K562 (cell line): ENCODE data around the gene IGF2R. TPM values are rescaled to one million over a fixed set of nuclear protein-coding genes. Genes with fewer than 3 reads are reported as not detected.

Experiments used
- ATAC-seq: fragments of 200-7000 bp; cut with Tn5 transposase; 3 replicates; pipeline ENCODE4 v1.9.1; 2020; ENCODE audit warnings: moderate library complexity
- BruUV-seq: library from RNA; stranded (reverse); fragments of 400-500 nt; replicated peaks from 2 replicates; lab custom pipeline; 2021; lab: Mats Ljungman, UMichigan
- CTCF ChIA-PET: fragments of 300-600 bp; formaldehyde crosslinking; extraction: SDS; loops from one replicate; lab custom pipeline; 2021; ENCODE audit warnings: low intra/inter-chr PET ratio; lab: Yijun Ruan, JAX
- POLR2A ChIA-PET: fragments of 300-600, 350-650 bp; sonication (Branson Sonifier 250); formaldehyde crosslinking; extraction: SDS; loops from one replicate; lab custom pipeline; 2021; ENCODE audit warnings: antibody characterized with exemption, inconsistent platforms; lab: Yijun Ruan, JAX
- DNase-seq, 4 experiments: peaks; one replicate each; pipeline versions ENCODE4 v3.0.0 to v3.0.0-alpha.2; 2011 to 2018; ENCODE audit warnings: low spot score in 3 of 4, mixed read lengths in 3 of 4; ENCODE audit errors: extremely low read depth in 1 of 4
- FAIRE-seq: peaks from 2 replicates; lab custom pipeline; 2011; peaks lifted over from hg19 to GRCh38; lab: Jason Lieb, UNC
- H2AFZ ChIP-seq: 2 replicates; pipeline ENCODE4 v1.6.0; 2011; ENCODE audit warnings: low read depth, low read length, control low read depth, inconsistent platforms
- H3K27ac ChIP-seq: fragments of 200-600 bp; 3 replicates; pipeline ENCODE4 v1.8.0; 2011; ENCODE audit warnings: low read depth, mild to moderate bottlenecking, control low read depth, inconsistent platforms, low read length, moderate library complexity, mixed read lengths; ENCODE audit errors: extremely low read depth
- H3K27me3 ChIP-seq, 2 experiments: fragments of 300-600 bp in 1 of 2; 2 replicates in 1 of 2; 3 replicates in 1 of 2; pipeline versions ENCODE4 v1.6.0 to v1.8.0; 2011; ENCODE audit warnings: inconsistent platforms in 2 of 2, low read length in 2 of 2, mild to moderate bottlenecking in 1 of 2, mixed read lengths in 1 of 2, moderate library complexity in 1 of 2; ENCODE audit not compliant: control insufficient read depth in 2 of 2, insufficient read depth in 2 of 2
- H3K36me3 ChIP-seq: fragments of 300-600 bp; 3 replicates; pipeline ENCODE4 v1.8.0; 2011; ENCODE audit warnings: mild to moderate bottlenecking, low read length, inconsistent platforms; ENCODE audit not compliant: control insufficient read depth, insufficient read depth
- H3K4me1 ChIP-seq, 2 experiments: fragments of 200-600 bp in 1 of 2; replicated peaks in 1 of 2; 2 replicates in 1 of 2; 3 replicates in 1 of 2; pipeline versions ENCODE4 v1.5.1 to v1.8.0; 2011; ENCODE audit warnings: inconsistent platforms in 2 of 2, low read length in 2 of 2, mild to moderate bottlenecking in 1 of 2, mixed read lengths in 1 of 2, moderate library complexity in 1 of 2; ENCODE audit not compliant: control insufficient read depth in 2 of 2, insufficient read depth in 2 of 2
- H3K4me2 ChIP-seq: 2 replicates; pipeline ENCODE4 v1.6.1; 2011; ENCODE audit warnings: low read length, control low read depth, inconsistent platforms, mixed read lengths; ENCODE audit not compliant: insufficient read depth
- H3K4me3 ChIP-seq: fragments of 200-600 bp; sonication (generic), shearing (Covaris generic); 2 replicates; pipeline ENCODE4 v1.5.1; 2016; ENCODE audit warnings: control low read depth, inconsistent platforms
- H3K79me2 ChIP-seq: fragments of 200-600 bp; 3 replicates; pipeline ENCODE4 v1.8.0; 2011; ENCODE audit warnings: low read length, inconsistent platforms; ENCODE audit not compliant: control insufficient read depth, insufficient read depth
- H3K9ac ChIP-seq, 2 experiments: 2 replicates each; pipeline versions ENCODE4 v1.6.0 to v1.6.1; 2011; ENCODE audit warnings: low read depth in 2 of 2, low read length in 2 of 2, control low read depth in 1 of 2, inconsistent platforms in 1 of 2, mild to moderate bottlenecking in 1 of 2, mixed read lengths in 1 of 2; ENCODE audit not compliant: insufficient read depth in 1 of 2
- H3K9me1 ChIP-seq: one replicate; pipeline ENCODE4 v1.6.0; 2011; ENCODE audit warnings: inconsistent platforms, mild to moderate bottlenecking, low read length, moderate library complexity; ENCODE audit not compliant: control insufficient read depth, insufficient read depth
- H3K9me3 ChIP-seq: replicated peaks from 2 replicates; pipeline ENCODE4 v1.5.1; 2011; ENCODE audit warnings: low read depth, low read length, inconsistent platforms; ENCODE audit not compliant: control insufficient read depth, insufficient read depth
- H4K20me1 ChIP-seq: replicated peaks from 2 replicates; pipeline ENCODE4 v1.6.1; 2011; ENCODE audit warnings: low read length, inconsistent platforms, mixed read lengths; ENCODE audit not compliant: control insufficient read depth, insufficient read depth
- ELK1 ChIP-seq: sonication (generic); formaldehyde crosslinking; IDR thresholded peaks from 2 replicates; pipeline ENCODE4 v1.8.1; 2022; ENCODE audit warnings: missing genetic modification reagents
- MGA ChIP-seq: fragments of 450-650 bp; IDR thresholded peaks from 2 replicates; pipeline ENCODE4 v1.6.1; 2016; ENCODE audit warnings: mild to moderate bottlenecking, moderate library complexity
- SFPQ ChIP-seq: fragments of 200-400 bp; formaldehyde crosslinking; IDR thresholded peaks from 2 replicates; pipeline ENCODE4 v1.6.1; 2017; ENCODE audit warnings: mild to moderate bottlenecking, low read depth, low read length, moderate library complexity
- WGBS: fragments of 100-300 bp; shearing (Covaris generic); methylation state at CpG from one replicate; pipeline ENCODE4 v1.1.6; 2016; ENCODE audit warnings: low coverage, mixed read lengths; ENCODE audit not compliant: insufficient coverage; ENCODE audit errors: missing lambda C conversion rate; 5-methylcytosine and 5-hydroxymethylcytosine counted together
- in situ Hi-C: fragments of 300-500 bp; cut with MboI; formaldehyde crosslinking; loops from 4 replicates; pipeline ENCODE4 v1.15.0; 2018; ENCODE audit warnings: inconsistent platforms, mixed read lengths
- intact Hi-C: fragments of 100-400 bp; cut with micrococcal nuclease; formaldehyde crosslinking; loops from 2 replicates; pipeline ENCODE4 v1.14.2; 2022
- polyA plus RNA-seq, 8 experiments: library from polyadenylated mRNA; depleted of rRNA in 4 of 8; stranded (reverse) in 5 of 8; unstranded in 3 of 8; fragments of >200 nt; fragmentation: Nextera tagmentation in 2 of 8; fragmentation: Illumina TruSeq in 1 of 8; extraction: Ambion mirVana in 2 of 8; extraction: Trizol in 1 of 8; gene quantifications; 2 replicates each; pipeline versions ENCODE4 v1.2.1 to v1.2.3, GENCODE V29; 2011 to 2014; ENCODE audit warnings: inconsistent platforms in 1 of 8, missing spikeins in 1 of 8
- total RNA-seq, 7 experiments: library from RNA; depleted of rRNA in 6 of 7; stranded (reverse); fragments of >200 nt in 6 of 7; fragmentation: Illumina TruSeq in 2 of 7; extraction: Trizol in 2 of 7; gene quantifications; 2 replicates each; pipeline versions ENCODE4 v1.2.1 to v1.2.3, GENCODE V29; 2011 to 2021; ENCODE audit warnings: low replicate concordance in 1 of 7

IGF2R gene
- total and polyA plus RNA-seq, 9 of the 15 experiments (the other 6 are each of a cell fraction or from before 2014, with no cell fraction given) = 3.5 to 92.3 (median 34.5) TPM

GRCh38 chr6:160134779-160135547 is 166.1 kb downstream of the IGF2R start:
- Histone ChIP-seq H3K36me3 (no peaks in the 10 kb centered on the region), H3K27ac (no peak overlapping the region), H2AFZ (no peak overlapping the region), H3K4me2 (no peak overlapping the region), H3K4me1 (peaks cover 0 to 13% of the 10 kb centered on the region in 2 experiments; a peak in 1 of 5 replicates), H4K20me1 (0 out of 2 replicates have a peak, but pooled peaks cover 11% of the 10 kb centered on the region), H3K9me3 (no peaks in the 10 kb centered on the region), H3K27me3 (peaks cover 50 to 79% of the 10 kb centered on the region in 2 experiments), H3K79me2 (no peaks in the 10 kb centered on the region), H3K9ac (no peak overlapping the region), H3K9me1 (no peaks in the 10 kb centered on the region), H3K4me3 (no peak overlapping the region)
- ChIA-PET CTCF (no interaction called here), POLR2A (no interaction called here)
- no peak for DNase-seq
- no peak for ATAC-seq
- in situ Hi-C loops = no loop called here
- intact Hi-C loops = loop anchor here (5.0 kb wide), 2 partner anchors 132 to 273 kb away; no protein-coding TSS in a partner anchor
- BruUV-seq = no TSS peak
- no peak for FAIRE-seq
- WGBS = 4% methylated on average over 6 of the region's 6 CpGs
- TF ChIP-seq MGA = no peak
- TF ChIP-seq SFPQ = no peak
- TF ChIP-seq ELK1 (CRISPR knock-in tag) = no peak
